WTC11 (cell line): Measurements from ENCODE around the gene ZCCHC7.

ENCODE experiments used
- ATF3 ChIP-seq: sonication (generic); formaldehyde crosslinking; conservative IDR thresholded peaks from 2 replicates; pipeline ENCODE4 v1.8.1; 2022; ENCODE audit warnings: mild to moderate bottlenecking, missing genetic modification reagents
- FOXJ3 ChIP-seq: sonication (generic); formaldehyde crosslinking; IDR thresholded peaks from 2 replicates; pipeline ENCODE4 v1.9.0; 2021; ENCODE audit warnings: missing genetic modification reagents, mild to moderate bottlenecking, borderline replicate concordance
- ZMAT4 ChIP-seq: fragments of 250-450 bp; sonication (Bioruptor Pico); IDR thresholded peaks from 2 replicates; pipeline ENCODE4 v1.9.0; 2021; ENCODE audit warnings: mild to moderate bottlenecking
- TF ChIP-seq, protein P1 (sequence below): fragments of 200-600 bp; IDR thresholded peaks from 2 replicates; pipeline ENCODE4 v1.8.0; 2022; ENCODE audit warnings: antibody characterized with exemption

- TF ChIP-seq, protein P1, sequence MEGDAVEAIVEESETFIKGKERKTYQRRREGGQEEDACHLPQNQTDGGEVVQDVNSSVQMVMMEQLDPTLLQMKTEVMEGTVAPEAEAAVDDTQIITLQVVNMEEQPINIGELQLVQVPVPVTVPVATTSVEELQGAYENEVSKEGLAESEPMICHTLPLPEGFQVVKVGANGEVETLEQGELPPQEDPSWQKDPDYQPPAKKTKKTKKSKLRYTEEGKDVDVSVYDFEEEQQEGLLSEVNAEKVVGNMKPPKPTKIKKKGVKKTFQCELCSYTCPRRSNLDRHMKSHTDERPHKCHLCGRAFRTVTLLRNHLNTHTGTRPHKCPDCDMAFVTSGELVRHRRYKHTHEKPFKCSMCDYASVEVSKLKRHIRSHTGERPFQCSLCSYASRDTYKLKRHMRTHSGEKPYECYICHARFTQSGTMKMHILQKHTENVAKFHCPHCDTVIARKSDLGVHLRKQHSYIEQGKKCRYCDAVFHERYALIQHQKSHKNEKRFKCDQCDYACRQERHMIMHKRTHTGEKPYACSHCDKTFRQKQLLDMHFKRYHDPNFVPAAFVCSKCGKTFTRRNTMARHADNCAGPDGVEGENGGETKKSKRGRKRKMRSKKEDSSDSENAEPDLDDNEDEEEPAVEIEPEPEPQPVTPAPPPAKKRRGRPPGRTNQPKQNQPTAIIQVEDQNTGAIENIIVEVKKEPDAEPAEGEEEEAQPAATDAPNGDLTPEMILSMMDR = no peak
- TF ChIP-seq FOXJ3 (no peak), ATF3 (CRISPR knock-in tag) (no peak), ZMAT4 (CRISPR knock-in tag) (no peak)
These were observed 95.0 kb downstream of the ZCCHC7 start for GRCh38 chr9:37215381-37215780.
